GM20000 (cell line): ENCODE results near the gene POLR3K.

Source experiments
- DNase-seq: peaks from one replicate; pipeline ENCODE4 v3.0.0; 2012; ENCODE audit warnings: low spot score
- CTCF ChIP-seq: IDR thresholded peaks from 2 replicates; pipeline ENCODE4 v1.5.1; 2012; ENCODE audit warnings: mild to moderate bottlenecking, control low read depth; ENCODE audit errors: extremely low read depth, missing control alignments

POLR3K gene

GRCh38 chr16:65745-66144 lies 12.3 kb upstream of the POLR3K start:
- TF ChIP-seq CTCF: peak; percentile 97
- peak; percentile 91 for DNase-seq

GRCh38 chr16:64914-65255 lies 11.5 kb upstream of the POLR3K start:
- TF ChIP-seq CTCF: no peak

GRCh38 chr16:63998-64913 lies 10.8 kb upstream of the POLR3K start:
- no peak for DNase-seq
- TF ChIP-seq CTCF: no peak

More at GRCh38 chr16:64914-65255, 11.5 kb upstream of the POLR3K start:
- DNase-seq: no peak

GRCh38 chr16:63466-63865 lies 10.1 kb upstream of the POLR3K start:
- no peak for DNase-seq
- TF ChIP-seq CTCF: no peak

- TF ChIP-seq CTCF: no peak
- DNase-seq: no peak
Measured at GRCh38 chr16:62968-63391, 9.6 kb upstream of the POLR3K start.

- no peak for TF ChIP-seq CTCF
Measured at GRCh38 chr16:62283-62967, 9.0 kb upstream of the POLR3K start.

GRCh38 chr16:61879-62281 lies 8.5 kb upstream of the POLR3K start:
- DNase-seq: no peak
- no peak for TF ChIP-seq CTCF

More at GRCh38 chr16:62283-62967, 9.0 kb upstream of the POLR3K start:
- no peak for DNase-seq
